Smooth muscle cell (in vitro differentiated cells): ENCODE data around the gene LPAR6. TPM values are rescaled to one million over a fixed set of nuclear protein-coding genes. Genes with fewer than 3 reads are reported as not detected.
"Not testable (repeated sequence)": the region's sequence is repeated elsewhere in the genome, so short reads cannot be mapped to it uniquely, and the experiment has no call there.

Experiments used
- DNase-seq: peaks from one replicate; lab custom pipeline; 2025; ENCODE audit not compliant: unreplicated experiment; lab: John Stamatoyannopoulos, UW
- H2AFZ ChIP-seq: fragments of 200-600 bp; sonication (generic); 2 replicates; pipeline ENCODE4 v1.6.0; 2016; ENCODE audit warnings: antibody characterized with exemption, low read depth, mild to moderate bottlenecking
- H3F3A ChIP-seq: fragments of 200-600 bp; sonication (generic); 2 replicates; pipeline ENCODE4 v1.6.0; 2017; ENCODE audit warnings: antibody characterized with exemption, low read depth
- H3K27ac ChIP-seq: fragments of 200-600 bp; sonication (generic); 2 replicates; pipeline ENCODE4 v1.5.1; 2016; ENCODE audit warnings: low read depth, mild to moderate bottlenecking
- H3K27me3 ChIP-seq: fragments of 200-600 bp; sonication (generic); 2 replicates; pipeline ENCODE4 v1.6.1; 2016; ENCODE audit warnings: low read depth, mild to moderate bottlenecking
- H3K36me3 ChIP-seq: fragments of 200-600 bp; sonication (generic); 2 replicates; pipeline ENCODE4 v1.5.1; 2016; ENCODE audit warnings: low read depth
- H3K4me1 ChIP-seq: fragments of 200-600 bp; sonication (generic); 2 replicates; pipeline ENCODE4 v1.5.1; 2016; ENCODE audit warnings: low read depth
- H3K4me2 ChIP-seq: fragments of 200-600 bp; sonication (generic); 2 replicates; pipeline ENCODE4 v1.6.0; 2016; ENCODE audit warnings: mild to moderate bottlenecking
- H3K4me3 ChIP-seq: fragments of 200-600 bp; sonication (generic); 2 replicates; pipeline ENCODE4 v1.5.1; 2016; ENCODE audit warnings: mild to moderate bottlenecking
- H3K79me2 ChIP-seq: fragments of 200-600 bp; sonication (generic); 2 replicates; pipeline ENCODE4 v1.6.0; 2016; ENCODE audit warnings: low read depth, mild to moderate bottlenecking
- H3K9ac ChIP-seq: fragments of 200-600 bp; sonication (generic); 2 replicates; pipeline ENCODE4 v1.6.0; 2016; ENCODE audit warnings: low read depth
- H3K9me3 ChIP-seq: fragments of 200-600 bp; sonication (generic); replicated peaks from 2 replicates; pipeline ENCODE4 v1.5.1; 2016; ENCODE audit warnings: low read depth
- H4K20me1 ChIP-seq: fragments of 200-600 bp; sonication (generic); 2 replicates; pipeline ENCODE4 v1.6.0; 2016; ENCODE audit warnings: low read depth
- CTCF ChIP-seq: fragments of 200-600 bp; sonication (generic); IDR thresholded peaks from 2 replicates; pipeline ENCODE4 v1.5.1; 2017; ENCODE audit warnings: borderline replicate concordance, mild to moderate bottlenecking, antibody characterized with exemption; ENCODE audit not compliant: insufficient read depth, poor library complexity, severe bottlenecking
- WGBS: methylation state at CpG from one replicate; pipeline ENCODE4 v1.1.7; 2016; ENCODE audit warnings: low lambda C conversion rate; 5-methylcytosine and 5-hydroxymethylcytosine counted together
- polyA plus RNA-seq: library from polyadenylated mRNA; unstranded; fragments of >200 nt; fragmentation: Nextera tagmentation; extraction: Ambion mirVana; gene quantifications from 2 replicates; pipeline ENCODE4 v1.2.1, GENCODE V29; 2016
- total RNA-seq: library from RNA; depleted of rRNA; stranded (reverse); fragments of >200 nt; gene quantifications from 2 replicates; pipeline ENCODE4 v1.2.3, GENCODE V29; 2014

LPAR6 gene
- total and polyA plus RNA-seq, 2 experiments from 2014 or later, result 5.4 to 14.2 TPM

- Histone ChIP-seq H4K20me1 (no peaks in the 10 kb centered on the region), H3K36me3 (no peaks in the 10 kb centered on the region), H3F3A (no peaks in the 10 kb centered on the region), H3K4me3 (no peak overlapping the region), H3K27me3 (no peaks in the 10 kb centered on the region), H3K4me1 (peaks cover 15% of the 10 kb centered on the region), H2AFZ (no peak overlapping the region), H3K4me2 (peak overlapping the region; percentile 58), H3K27ac (peak overlapping the region; percentile 72), H3K79me2 (no peaks in the 10 kb centered on the region), H3K9me3 (no peaks in the 10 kb centered on the region), H3K9ac (peak overlapping the region; percentile 41)
- no peak for TF ChIP-seq CTCF
- no peak for DNase-seq
- 62% methylated on average over 5 of the region's 5 CpGs for WGBS
These were observed 18.5 kb upstream of the LPAR6 start for GRCh38 chr13:48431431-48431830.

GRCh38 chr13:48429886-48430285 lies 17.0 kb upstream of the LPAR6 start:
- Histone ChIP-seq H3K4me1 (peaks cover 15% of the 10 kb centered on the region), H3F3A (no peaks in the 10 kb centered on the region), H3K27ac (no peak overlapping the region), H4K20me1 (no peaks in the 10 kb centered on the region), H3K27me3 (no peaks in the 10 kb centered on the region), H3K9ac (no peak overlapping the region), H3K9me3 (no peaks in the 10 kb centered on the region), H3K36me3 (no peaks in the 10 kb centered on the region), H3K79me2 (no peaks in the 10 kb centered on the region), H3K4me2 (no peak overlapping the region), H2AFZ (no peak overlapping the region), H3K4me3 (no peak overlapping the region)
- DNase-seq, result no peak
- TF ChIP-seq CTCF, result no peak

- no peaks in the 10 kb centered on the region for H3K27me3 ChIP-seq
- H3K4me2 ChIP-seq, result no peak overlapping the region
- H4K20me1 ChIP-seq, result no peaks in the 10 kb centered on the region
- no peak for TF ChIP-seq CTCF
- no peaks in the 10 kb centered on the region for H3K36me3 ChIP-seq
- no peak for DNase-seq
- no peak overlapping the region for H3K9ac ChIP-seq
- H3K4me3 ChIP-seq, result no peak overlapping the region
- H3K4me1 ChIP-seq, result peaks cover 15% of the 10 kb centered on the region
- H3K9me3 ChIP-seq, result no peaks in the 10 kb centered on the region
- no peaks in the 10 kb centered on the region for H3K79me2 ChIP-seq
- no peak overlapping the region for H2AFZ ChIP-seq
- WGBS, result 95% methylated on average over 3 of the region's 3 CpGs
- no peaks in the 10 kb centered on the region for H3F3A ChIP-seq
- no peak overlapping the region for H3K27ac ChIP-seq
These were observed 16.1 kb upstream of the LPAR6 start for GRCh38 chr13:48429036-48429435.

GRCh38 chr13:48426755-48427298 lies 13.9 kb upstream of the LPAR6 start:
- H4K20me1 ChIP-seq, H3K79me2 ChIP-seq, H2AFZ ChIP-seq, H3K4me2 ChIP-seq, H3K36me3 ChIP-seq, H3K27ac ChIP-seq, H3K9ac ChIP-seq, H3K4me3 ChIP-seq, H3F3A ChIP-seq, H3K9me3 ChIP-seq, DNase-seq, H3K4me1 ChIP-seq, H3K27me3 ChIP-seq: not testable (repeated sequence)
- 85% methylated on average over 8 of the region's 9 CpGs for WGBS
